Vagina (tissue), 2 donors: Measurements from ENCODE around the gene TRDMT1.

ENCODE experiments used
- CTCF ChIP-seq, 3 experiments: fragments of 450-650 bp in 2 of 3; fragments of 200-600 bp in 1 of 3; sonication (generic) in 1 of 3; IDR thresholded peaks; one replicate each; pipeline ENCODE4 v1.5.1; 2017 to 2019; ENCODE audit warnings: antibody characterized with exemption in 3 of 3, mild to moderate bottlenecking in 2 of 3, moderate library complexity in 2 of 3
- POLR2A ChIP-seq, 2 donors: fragments of 450-650 bp; IDR thresholded peaks; one replicate each; pipeline ENCODE4 v1.6.1; 2017; ENCODE audit warnings: antibody characterized with exemption in 2 of 2, mild to moderate bottlenecking in 2 of 2, moderate library complexity in 2 of 2
- POLR2AphosphoS5 ChIP-seq, 2 donors: sonication (generic); formaldehyde crosslinking; IDR thresholded peaks; one replicate each; pipeline ENCODE4 v1.9.0; 2017; ENCODE audit warnings: antibody characterized with exemption in 2 of 2, mild to moderate bottlenecking in 2 of 2, low read depth in 1 of 2; ENCODE audit not compliant: insufficient read depth in 1 of 2

GRCh38 chr10:17214526-17214925 lies 13.1 kb upstream of the TRDMT1 start:
- no peak for TF ChIP-seq CTCF (IDR thresholded peaks at IDR 0.05)
- no peak for TF ChIP-seq POLR2A (IDR thresholded peaks at IDR 0.05)
- no peak for TF ChIP-seq POLR2AphosphoS5 (IDR thresholded peaks at IDR 0.05; ENCODE audit: insufficient read depth in 1 of 2, low read depth in 1 of 2)
